H9 (cell line): Measurements from ENCODE around the gene BMP7. TPM values are rescaled to one million over a fixed set of nuclear protein-coding genes. Genes with fewer than 3 reads are reported as not detected.

ENCODE experiments used
- DNase-seq: peaks from one replicate; pipeline ENCODE4 v3.0.0-alpha.2; 2017
- H2AFZ ChIP-seq: one replicate; pipeline ENCODE4 v1.6.1; 2013; ENCODE audit warnings: mild to moderate bottlenecking, low read length, control low read depth, moderate library complexity
- H2AK5ac ChIP-seq: 2 replicates; pipeline ENCODE4 v1.6.1; 2013; ENCODE audit warnings: low read length, control low read depth, mixed read lengths; ENCODE audit not compliant: insufficient read length
- H2BK120ac ChIP-seq: one replicate; pipeline ENCODE4 v1.6.1; 2013; ENCODE audit warnings: low read depth, mild to moderate bottlenecking, low read length, control low read depth, inconsistent platforms; ENCODE audit not compliant: poor library complexity, severe bottlenecking
- H2BK12ac ChIP-seq: 2 replicates; pipeline ENCODE4 v1.6.1; 2013; ENCODE audit warnings: low read length, control low read depth, mixed read lengths, low read depth; ENCODE audit not compliant: insufficient read length
- H2BK15ac ChIP-seq: 2 replicates; pipeline ENCODE4 v1.6.1; 2013; ENCODE audit warnings: low read depth, low read length, control low read depth
- H2BK20ac ChIP-seq: one replicate; pipeline ENCODE4 v1.6.1; 2013; ENCODE audit warnings: low read depth, mild to moderate bottlenecking, low read length, control low read depth, inconsistent platforms; ENCODE audit not compliant: poor library complexity, severe bottlenecking
- H2BK5ac ChIP-seq: 2 replicates; pipeline ENCODE4 v1.6.1; 2013; ENCODE audit warnings: low read length, control low read depth, mixed read lengths; ENCODE audit not compliant: insufficient read length
- H3K14ac ChIP-seq: 2 replicates; pipeline ENCODE4 v1.6.1; 2013; ENCODE audit warnings: low read length, control low read depth; ENCODE audit not compliant: insufficient read depth
- H3K18ac ChIP-seq: 2 replicates; pipeline ENCODE4 v1.6.1; 2013; ENCODE audit warnings: low read depth, mild to moderate bottlenecking, mixed read lengths, low read length, control low read depth; ENCODE audit not compliant: insufficient read length
- H3K23ac ChIP-seq: 2 replicates; pipeline ENCODE4 v1.6.1; 2013; ENCODE audit warnings: low read length, control low read depth, mixed read lengths, low read depth; ENCODE audit not compliant: insufficient read length
- H3K23me2 ChIP-seq: 2 replicates; pipeline ENCODE4 v1.6.1; 2013; ENCODE audit warnings: low read depth, mild to moderate bottlenecking, mixed read lengths, low read length, control low read depth; ENCODE audit not compliant: insufficient read length, poor library complexity, severe bottlenecking
- H3K27ac ChIP-seq: 2 replicates; pipeline ENCODE4 v1.5.1; 2013; ENCODE audit warnings: low read length, control low read depth, mixed read lengths, low read depth; ENCODE audit not compliant: insufficient read length
- H3K27me3 ChIP-seq: 2 replicates; pipeline ENCODE4 v1.6.1; 2013; ENCODE audit warnings: low read length, control low read depth, inconsistent platforms; ENCODE audit not compliant: insufficient read depth
- H3K4ac ChIP-seq: 2 replicates; pipeline ENCODE4 v1.6.1; 2013; ENCODE audit warnings: low read depth, mild to moderate bottlenecking, control low read depth, inconsistent platforms, low read length, moderate library complexity
- H3K4me1 ChIP-seq: 2 replicates; pipeline ENCODE4 v1.6.1; 2013; ENCODE audit warnings: low read length, control low read depth, inconsistent platforms; ENCODE audit not compliant: insufficient read depth
- H3K4me2 ChIP-seq: 2 replicates; pipeline ENCODE4 v1.6.1; 2013; ENCODE audit warnings: low read length, control low read depth, mixed read lengths; ENCODE audit not compliant: insufficient read length, insufficient read depth
- H3K56ac ChIP-seq: 2 replicates; pipeline ENCODE4 v1.6.1; 2013; ENCODE audit warnings: low read depth, mild to moderate bottlenecking, mixed read lengths, low read length, control low read depth; ENCODE audit not compliant: insufficient read length
- H3K79me1 ChIP-seq: 2 replicates; pipeline ENCODE4 v1.6.1; 2013; ENCODE audit warnings: low read depth, mild to moderate bottlenecking, moderate library complexity, low read length, control low read depth, inconsistent platforms; ENCODE audit not compliant: insufficient read depth, poor library complexity, severe bottlenecking
- H3K79me2 ChIP-seq: 2 replicates; pipeline ENCODE4 v1.6.1; 2013; ENCODE audit warnings: low read length, control low read depth, inconsistent platforms; ENCODE audit not compliant: insufficient read depth
- H3K9ac ChIP-seq: 2 replicates; pipeline ENCODE4 v1.6.1; 2013; ENCODE audit warnings: low read length, control low read depth, mixed read lengths; ENCODE audit not compliant: insufficient read length; ENCODE audit errors: extremely low read depth
- H3K9me3 ChIP-seq: one replicate; pipeline ENCODE4 v1.6.1; 2013; ENCODE audit warnings: low read depth, low read length, inconsistent platforms; ENCODE audit not compliant: control insufficient read depth
- H3T11ph ChIP-seq: one replicate; pipeline ENCODE4 v1.6.1; 2013; ENCODE audit warnings: mild to moderate bottlenecking, low read length, control low read depth, inconsistent platforms
- H4K20me1 ChIP-seq: one replicate; pipeline ENCODE4 v1.6.1; 2013; ENCODE audit not compliant: control insufficient read depth, insufficient read length, insufficient read depth
- H4K5ac ChIP-seq: 2 replicates; pipeline ENCODE4 v1.6.1; 2013; ENCODE audit warnings: low read depth, mild to moderate bottlenecking, mixed read lengths, low read length, control low read depth; ENCODE audit not compliant: insufficient read length
- H4K8ac ChIP-seq: replicated peaks from 2 replicates; pipeline ENCODE4 v1.6.1; 2013; ENCODE audit warnings: low read length, control low read depth, mixed read lengths, low read depth; ENCODE audit not compliant: insufficient read length
- H4K91ac ChIP-seq: 2 replicates; pipeline ENCODE4 v1.6.1; 2013; ENCODE audit warnings: low read depth, mild to moderate bottlenecking, moderate library complexity, mixed read lengths, low read length, control low read depth; ENCODE audit not compliant: insufficient read length
- H3K27ac Mint-ChIP-seq, 3 experiments: 2 replicates in 2 of 3; 3 replicates in 1 of 3; pipeline ENCODE4 v1.8.0; 2020 to 2021; ENCODE audit warnings: mixed read lengths in 3 of 3, mild to moderate bottlenecking in 1 of 3, moderate library complexity in 1 of 3
- H3K27me3 Mint-ChIP-seq: 2 replicates; pipeline ENCODE4 v1.8.0; 2021; ENCODE audit warnings: low read depth, mild to moderate bottlenecking, moderate library complexity, mixed read lengths
- H3K36me3 Mint-ChIP-seq, 3 experiments: 2 replicates in 2 of 3; 3 replicates in 1 of 3; pipeline ENCODE4 v1.8.0; 2020 to 2021; ENCODE audit warnings: low read depth in 3 of 3, mixed read lengths in 3 of 3; ENCODE audit not compliant: insufficient read depth in 1 of 3
- H3K4me1 Mint-ChIP-seq, 2 experiments: 2 replicates each; pipeline ENCODE4 v1.8.0; 2020; ENCODE audit warnings: mixed read lengths in 2 of 2
- H3K4me3 Mint-ChIP-seq, 2 experiments: 2 replicates in 1 of 2; 3 replicates in 1 of 2; pipeline ENCODE4 v1.8.0; 2020 to 2021; ENCODE audit warnings: mild to moderate bottlenecking in 2 of 2, mixed read lengths in 2 of 2, moderate library complexity in 1 of 2
- H3K9me3 Mint-ChIP-seq, 2 experiments: 2 replicates in 1 of 2; 3 replicates in 1 of 2; pipeline ENCODE4 v1.8.0; 2020; ENCODE audit warnings: mild to moderate bottlenecking in 2 of 2, mixed read lengths in 2 of 2, moderate library complexity in 1 of 2
- WGBS: extraction: QIAGEN DNeasy Blood & Tissue Kit; methylation state at CpG from one replicate; pipeline ENCODE4 v1.1.7; 2013; ENCODE audit warnings: missing lambda C conversion rate, low lambda C conversion rate, mixed read lengths; ENCODE audit not compliant: insufficient read length; ENCODE audit errors: extremely low coverage; 5-methylcytosine and 5-hydroxymethylcytosine counted together
- total RNA-seq: library from RNA; stranded (reverse); gene quantifications from 2 replicates; pipeline ENCODE4 v1.2.1, GENCODE V29; 2021
- TF ChIP-seq, protein P1 (sequence below): fragments of 200-600 bp; sonication (generic); conservative IDR thresholded peaks from 3 replicates; pipeline ENCODE4 v1.8.0; 2021; ENCODE audit warnings: antibody characterized with exemption, mild to moderate bottlenecking

Gene BMP7
- total RNA-seq, 1 experiment from 2014 or later, result 17.7 TPM

DNA sequence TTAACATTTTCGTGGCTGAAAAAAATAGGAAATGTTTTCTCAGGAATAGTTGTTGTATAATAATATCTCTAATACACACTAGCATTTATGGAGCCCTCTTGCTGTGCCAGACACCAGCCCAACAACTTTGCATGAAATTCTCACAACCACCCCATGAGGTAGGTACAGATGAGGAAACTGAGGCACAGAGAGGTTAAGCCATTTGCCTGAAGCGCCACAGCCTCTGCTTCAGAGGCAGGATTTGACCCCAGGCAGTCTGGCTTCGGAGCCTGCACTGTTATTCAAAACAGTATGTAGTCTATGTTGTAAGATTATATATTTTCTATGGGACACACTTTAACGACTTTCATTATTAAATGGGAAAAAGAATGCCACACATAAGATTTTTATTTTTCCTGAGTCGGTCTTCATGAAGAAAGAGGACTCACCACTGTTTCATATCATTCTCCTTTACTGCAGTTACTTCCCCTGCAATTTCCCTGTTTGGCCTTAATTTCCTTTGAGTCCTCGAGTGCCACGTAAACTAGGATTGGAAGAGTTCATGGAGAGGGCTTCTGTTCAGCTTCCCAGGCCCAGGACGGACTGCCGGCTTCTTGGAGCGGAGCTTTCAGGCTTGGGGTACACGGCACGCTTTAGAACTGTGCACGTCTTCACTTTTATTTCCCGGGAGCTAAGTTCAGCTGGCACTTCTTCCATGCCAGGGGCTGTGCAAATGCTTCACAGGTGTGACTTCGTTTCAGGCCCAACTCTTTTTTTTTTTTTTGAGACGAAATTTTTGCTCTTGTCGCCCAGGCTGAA lies 128.0 kb downstream of the BMP7 start:
- no peak overlapping the region for H3K14ac ChIP-seq
- no peak overlapping the region for H4K5ac ChIP-seq
- H2BK12ac ChIP-seq, result no peak overlapping the region
- H2BK120ac ChIP-seq, result no peak overlapping the region
- no peaks in the 10 kb centered on the region for H3K79me1 ChIP-seq
- peaks cover 10% of the 10 kb centered on the region for H3K27me3 Mint-ChIP-seq
- no peaks in the 10 kb centered on the region for H3K9me3 ChIP-seq
- no peak overlapping the region for H3K9ac ChIP-seq
- H4K91ac ChIP-seq, result no peak overlapping the region
- H3K9me3 Mint-ChIP-seq, result no peaks in the 10 kb centered on the region
- H2BK5ac ChIP-seq, result no peak overlapping the region
- H2AFZ ChIP-seq, result no peak overlapping the region
- H3K23ac ChIP-seq, result no peak overlapping the region
- WGBS, result no CpG with 5 or more reads among the region's 17 CpGs
- no peaks in the 10 kb centered on the region for H3K23me2 ChIP-seq
- no peak overlapping the region for H2BK20ac ChIP-seq
- no peak for DNase-seq
- H3K36me3 Mint-ChIP-seq, result no peaks in the 10 kb centered on the region
- H3K4me1 ChIP-seq, result no peaks in the 10 kb centered on the region
- no peak overlapping the region for H4K8ac ChIP-seq
- H3K27ac Mint-ChIP-seq, result peak overlapping the region in 2 of 3 experiments; percentile 25 to 52; a peak in 2 of 7 replicates
- no peak overlapping the region for H3K4me2 ChIP-seq
- H3K18ac ChIP-seq, result no peak overlapping the region
- no peaks in the 10 kb centered on the region for H3K27me3 ChIP-seq
- H3K4me3 Mint-ChIP-seq, result no peak overlapping the region
- H2AK5ac ChIP-seq, result no peak overlapping the region
- H3K4ac ChIP-seq, result no peak overlapping the region
- H3K56ac ChIP-seq, result no peak overlapping the region
- H2BK15ac ChIP-seq, result no peak overlapping the region
- H4K20me1 ChIP-seq, result no peaks in the 10 kb centered on the region
- no peak overlapping the region for H3K27ac ChIP-seq
- peaks cover 0 to 4% of the 10 kb centered on the region in 2 experiments; a peak in 1 of 4 replicates for H3K4me1 Mint-ChIP-seq
- TF ChIP-seq, protein P1, sequence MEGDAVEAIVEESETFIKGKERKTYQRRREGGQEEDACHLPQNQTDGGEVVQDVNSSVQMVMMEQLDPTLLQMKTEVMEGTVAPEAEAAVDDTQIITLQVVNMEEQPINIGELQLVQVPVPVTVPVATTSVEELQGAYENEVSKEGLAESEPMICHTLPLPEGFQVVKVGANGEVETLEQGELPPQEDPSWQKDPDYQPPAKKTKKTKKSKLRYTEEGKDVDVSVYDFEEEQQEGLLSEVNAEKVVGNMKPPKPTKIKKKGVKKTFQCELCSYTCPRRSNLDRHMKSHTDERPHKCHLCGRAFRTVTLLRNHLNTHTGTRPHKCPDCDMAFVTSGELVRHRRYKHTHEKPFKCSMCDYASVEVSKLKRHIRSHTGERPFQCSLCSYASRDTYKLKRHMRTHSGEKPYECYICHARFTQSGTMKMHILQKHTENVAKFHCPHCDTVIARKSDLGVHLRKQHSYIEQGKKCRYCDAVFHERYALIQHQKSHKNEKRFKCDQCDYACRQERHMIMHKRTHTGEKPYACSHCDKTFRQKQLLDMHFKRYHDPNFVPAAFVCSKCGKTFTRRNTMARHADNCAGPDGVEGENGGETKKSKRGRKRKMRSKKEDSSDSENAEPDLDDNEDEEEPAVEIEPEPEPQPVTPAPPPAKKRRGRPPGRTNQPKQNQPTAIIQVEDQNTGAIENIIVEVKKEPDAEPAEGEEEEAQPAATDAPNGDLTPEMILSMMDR, result no peak
- no peak overlapping the region for H3T11ph ChIP-seq
- no peaks in the 10 kb centered on the region for H3K79me2 ChIP-seq
